Right hindlimb (tissue), 1 donor: ENCODE results near the gene GPX8.
A peak's percentile ranks its signal among the peaks of the same experiment; 100 is the strongest.

Experiments
- DNase-seq: peaks from one replicate; pipeline ENCODE4 v3.0.0-alpha.2; 2018

Gene GPX8, protein sequence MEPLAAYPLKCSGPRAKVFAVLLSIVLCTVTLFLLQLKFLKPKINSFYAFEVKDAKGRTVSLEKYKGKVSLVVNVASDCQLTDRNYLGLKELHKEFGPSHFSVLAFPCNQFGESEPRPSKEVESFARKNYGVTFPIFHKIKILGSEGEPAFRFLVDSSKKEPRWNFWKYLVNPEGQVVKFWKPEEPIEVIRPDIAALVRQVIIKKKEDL

GRCh38 chr5:55159763-55160492 is at the start of gene GPX8:
TSS of gene GPX8 (plus strand) at chr5:55160171. CDS start at chr5:55160193, 22 bp downstream.
- peak; percentile 78 for DNase-seq

GRCh38 chr5:55110217-55110616 is 49.8 kb upstream of the GPX8 start:
- no peak for DNase-seq

DNA sequence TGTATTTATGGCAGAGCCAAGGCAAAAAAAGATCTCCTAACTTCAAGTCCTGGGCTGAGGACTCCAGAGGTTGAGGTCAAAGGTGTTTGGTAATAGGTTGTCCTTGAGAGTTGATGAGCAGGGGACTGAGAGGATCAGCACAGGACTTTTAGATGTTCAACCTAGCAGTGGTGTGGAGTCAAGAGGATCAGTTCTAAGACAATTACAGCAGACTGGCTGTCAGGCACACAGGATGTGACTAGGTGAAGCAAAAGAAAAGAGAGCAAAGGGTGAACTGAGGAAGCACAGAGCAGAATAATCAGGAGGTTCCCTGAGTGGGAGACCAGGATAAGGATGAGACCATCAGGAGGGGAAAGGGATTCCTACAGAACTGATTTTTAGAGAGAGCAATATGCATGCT is 46.6 kb upstream of the GPX8 start:
- no peak for DNase-seq

GRCh38 chr5:55114061-55114460 is 45.9 kb upstream of the GPX8 start:
- no peak for DNase-seq

DNA sequence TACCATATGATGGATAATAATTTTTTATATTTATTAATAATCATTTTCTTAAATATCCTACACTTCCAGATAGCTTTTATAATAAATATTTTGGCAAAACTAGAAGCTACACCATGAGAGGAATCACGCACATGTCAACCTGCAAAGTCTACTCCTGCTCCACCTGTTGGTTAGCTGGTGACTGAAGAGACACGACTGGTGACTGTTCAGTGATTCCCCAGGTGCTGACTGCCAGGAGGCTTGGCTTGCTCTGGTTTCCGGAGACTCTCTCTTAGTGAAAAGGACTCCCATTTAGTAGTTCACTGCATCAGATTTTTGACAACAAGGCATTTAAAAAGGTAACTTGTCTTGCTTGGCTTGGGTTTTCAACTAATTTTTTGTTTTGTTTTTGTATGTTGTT is 36.6 kb upstream of the GPX8 start:
- DNase-seq = no peak

- no peak for DNase-seq
Measured at GRCh38 chr5:55134053-55134722, 25.8 kb upstream of the GPX8 start.

- no peak for DNase-seq
Measured at GRCh38 chr5:55136521-55136920, 23.4 kb upstream of the GPX8 start.

DNA sequence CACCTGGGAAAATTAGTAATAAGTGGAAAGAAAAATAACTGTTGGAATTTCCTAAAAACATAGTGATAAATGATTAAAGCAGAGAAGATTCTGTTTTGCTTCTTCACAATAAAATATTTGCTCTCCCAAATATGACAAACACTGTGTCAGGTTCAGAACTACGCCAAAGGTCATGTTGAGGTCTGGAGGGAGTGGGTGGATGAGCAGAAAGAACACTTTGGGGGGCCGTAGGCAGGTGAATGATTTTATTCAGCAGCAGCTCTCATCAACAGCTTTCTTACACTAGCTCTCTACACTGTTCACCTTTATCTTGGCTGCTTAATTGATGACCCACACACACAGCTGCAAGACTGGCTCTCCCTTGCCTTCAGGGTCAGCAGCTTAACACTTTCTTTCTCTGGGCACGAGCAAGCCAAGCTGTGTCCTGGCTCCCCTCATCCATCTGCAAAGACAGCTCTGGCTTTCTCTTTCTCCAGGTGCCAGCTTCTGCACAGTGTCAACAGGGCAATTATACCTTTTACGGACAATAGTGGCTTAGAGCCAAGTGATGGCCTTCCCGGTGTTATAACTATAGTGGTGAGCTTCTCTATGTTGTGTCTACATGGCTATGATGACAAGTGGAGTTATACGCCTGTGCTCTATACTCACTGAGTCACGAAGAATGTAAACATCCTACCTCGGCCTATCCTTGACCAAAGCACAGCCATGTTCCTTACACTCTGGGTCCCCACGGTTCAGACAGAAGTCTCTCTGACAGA is 18.9 kb upstream of the GPX8 start:
- DNase-seq = no peak

DNA sequence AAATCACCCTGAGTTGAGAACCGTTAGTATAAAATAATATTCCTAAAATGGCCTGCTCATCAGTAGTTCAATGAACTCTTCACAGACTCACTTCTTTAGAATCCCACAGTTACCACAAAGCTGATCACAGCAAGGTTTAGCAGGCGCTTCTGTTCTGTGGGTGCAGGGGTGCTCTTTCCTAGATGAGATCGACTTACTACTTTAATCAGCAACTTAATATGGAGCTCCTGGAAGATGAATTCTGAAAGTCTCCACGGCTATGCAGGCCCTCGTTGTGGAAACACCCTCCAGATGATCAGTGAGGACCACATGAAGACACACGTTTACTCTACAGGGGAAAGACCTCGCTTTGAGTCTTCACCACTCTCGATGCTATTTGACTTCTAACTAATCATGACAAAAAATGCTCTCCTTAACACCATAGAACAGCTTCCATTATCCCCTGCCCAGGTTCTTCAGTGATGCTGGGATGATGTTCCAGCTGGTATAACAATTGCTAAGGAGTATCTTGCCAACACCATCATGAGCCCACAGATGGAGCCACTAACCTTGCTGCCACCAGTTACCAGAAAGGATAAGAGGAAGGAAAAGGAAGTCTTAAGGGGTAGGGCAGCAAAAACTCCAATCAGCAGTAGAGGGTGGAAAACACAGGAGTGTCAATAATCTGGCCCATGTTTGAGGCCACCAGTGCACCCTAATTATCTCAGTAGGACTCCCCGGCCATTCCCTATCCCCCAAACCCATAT is 17.9 kb upstream of the GPX8 start:
- DNase-seq = no peak

- no peak for DNase-seq
Measured at GRCh38 chr5:55143624-55144023, 16.3 kb upstream of the GPX8 start.

GRCh38 chr5:55146080-55146479 is 13.9 kb upstream of the GPX8 start:
- DNase-seq = no peak

DNA sequence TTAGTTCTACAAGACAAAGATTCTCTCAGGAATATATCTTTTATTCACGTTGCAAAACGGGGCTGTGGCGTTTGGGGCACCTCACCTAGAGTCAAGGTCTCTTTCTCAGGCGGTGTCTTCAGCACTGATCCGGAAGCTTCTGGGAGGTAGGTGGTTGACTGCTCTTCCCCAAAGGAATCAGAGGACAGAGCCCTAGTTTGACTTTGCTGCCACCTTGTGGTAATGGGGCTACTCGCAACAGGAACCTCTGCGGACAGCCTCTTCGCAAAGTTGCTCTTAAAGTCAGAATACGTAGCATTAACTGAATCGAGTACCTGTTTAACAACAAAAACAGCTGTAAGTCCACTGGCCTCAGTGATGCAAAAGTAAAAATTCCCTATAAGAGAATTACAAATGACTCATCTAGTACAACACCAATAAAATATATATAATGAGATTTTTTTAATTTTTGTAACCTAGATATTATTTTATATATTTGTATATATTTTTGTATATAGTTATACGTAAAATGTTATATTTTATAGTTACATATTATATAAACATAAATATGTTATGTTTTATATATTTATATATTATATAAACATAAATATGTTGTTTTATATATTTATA is 13.3 kb upstream of the GPX8 start:
- peak; percentile 86 for DNase-seq

GRCh38 chr5:55149308-55149795 is 10.6 kb upstream of the GPX8 start:
- no peak for DNase-seq

DNA sequence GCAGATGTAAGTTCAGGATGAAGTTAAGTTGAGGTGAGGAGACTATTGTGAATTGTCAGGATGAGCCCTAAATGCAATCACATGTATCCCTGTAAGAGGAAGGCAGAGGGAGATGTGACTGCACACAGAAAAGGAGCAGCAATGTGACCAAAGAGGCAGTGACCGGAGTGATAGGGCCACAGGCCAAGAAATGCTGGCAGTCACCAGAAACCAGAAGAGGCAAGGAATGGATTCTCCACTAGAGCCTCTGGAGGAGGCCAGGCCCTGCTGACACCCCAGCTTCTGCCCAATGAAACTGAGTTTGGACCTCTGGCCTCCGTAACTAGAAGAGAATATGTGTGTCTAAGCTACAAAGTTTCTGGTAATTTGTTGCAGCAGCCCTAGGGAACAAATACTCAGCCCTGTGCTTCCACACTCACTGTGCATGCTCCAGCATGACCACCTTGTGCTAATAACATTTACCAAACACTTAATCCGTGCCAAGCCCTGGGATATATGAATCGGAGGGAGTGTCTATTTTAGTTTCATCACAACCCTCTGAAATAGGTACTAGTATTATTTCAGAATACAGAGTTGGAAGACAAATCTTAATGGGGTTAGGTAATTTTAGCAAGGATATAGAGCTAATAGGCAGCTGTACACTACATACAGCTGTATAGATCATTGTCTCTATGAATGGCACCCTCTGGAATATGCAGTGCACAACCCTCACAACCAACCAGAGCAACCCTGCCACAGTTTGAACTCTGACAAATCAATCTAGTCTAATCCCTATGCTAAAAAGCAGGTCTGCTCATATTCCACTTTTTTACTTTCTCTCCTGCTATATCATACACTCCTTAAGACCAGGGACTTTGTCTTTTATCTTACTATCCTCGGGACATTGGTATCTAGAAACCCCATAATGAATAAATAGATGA is 7.8 kb upstream of the GPX8 start:
- DNase-seq = no peak

GRCh38 chr5:55154873-55155272 is 5.1 kb upstream of the GPX8 start:
- DNase-seq = no peak

DNA sequence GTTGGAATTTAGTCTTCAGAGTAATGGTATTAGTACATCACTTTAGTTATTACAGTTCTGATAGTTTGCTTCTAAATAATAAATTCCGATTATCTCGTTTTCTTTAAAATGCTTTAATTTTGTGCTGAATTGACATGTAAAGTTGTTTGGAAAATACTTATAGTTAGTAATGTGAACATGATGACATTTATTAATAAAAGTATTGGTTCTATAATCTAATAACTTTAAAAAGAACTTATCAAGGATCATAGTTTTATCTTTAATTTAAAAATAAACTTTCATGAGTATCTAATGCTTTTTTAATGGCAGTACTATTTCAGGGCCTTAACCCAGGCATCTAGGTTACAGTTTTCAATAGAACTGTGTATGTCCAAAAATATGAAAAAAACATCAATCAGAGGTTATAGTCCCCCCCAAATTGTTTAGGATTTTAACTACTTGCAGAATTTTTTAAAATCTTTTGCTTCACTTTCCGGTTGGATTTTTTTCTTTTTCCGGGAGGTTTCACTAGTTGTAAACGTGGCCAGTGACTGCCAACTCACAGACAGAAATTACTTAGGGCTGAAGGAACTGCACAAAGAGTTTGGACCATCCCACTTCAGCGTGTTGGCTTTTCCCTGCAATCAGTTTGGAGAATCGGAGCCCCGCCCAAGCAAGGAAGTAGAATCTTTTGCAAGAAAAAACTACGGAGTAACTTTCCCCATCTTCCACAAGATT is 680 bp downstream of the GPX8 start:
- peak; percentile 89 for DNase-seq

GRCh38 chr5:55162666-55163065 is 2.7 kb downstream of the GPX8 start:
- DNase-seq = no peak

GRCh38 chr5:55171471-55171870 is 11.5 kb downstream of the GPX8 start:
- no peak for DNase-seq

GRCh38 chr5:55172051-55172899 is 12.3 kb downstream of the GPX8 start:
- DNase-seq = peak; percentile 76
